GM21717 (cell line): ENCODE measurements around the gene FAT1.

Source experiments
- ATAC-seq: cut with Tn5 transposase; IDR thresholded peaks from one replicate; pipeline ENCODE4 v1.9.1; 2021; ENCODE audit warnings: mild to moderate bottlenecking, moderate library complexity; ENCODE audit not compliant: unreplicated experiment

The FAT1 gene

GRCh38 chr4:186724864-186725468 is 1.3 kb upstream of the FAT1 start:
- ATAC-seq, result no peak

GRCh38 chr4:186724058-186724863 is 605 bp upstream of the FAT1 start:
- no peak for ATAC-seq

GRCh38 chr4:186722796-186723291 is 812 bp downstream of the FAT1 start:
- ATAC-seq, result no peak

GRCh38 chr4:186719925-186720694 is 3.5 kb downstream of the FAT1 start:
- no peak for ATAC-seq

- ATAC-seq, result no peak
These were observed 6.1 kb downstream of the FAT1 start for GRCh38 chr4:186717556-186717955.

- no peak for ATAC-seq
These were observed 8.6 kb downstream of the FAT1 start for GRCh38 chr4:186715077-186715476.

GRCh38 chr4:186714006-186714675 is 9.5 kb downstream of the FAT1 start:
- ATAC-seq, result no peak

GRCh38 chr4:186712690-186713089 is 11.0 kb downstream of the FAT1 start:
- no peak for ATAC-seq

- no peak for ATAC-seq
These were observed 13.0 kb downstream of the FAT1 start for GRCh38 chr4:186710521-186711119.

GRCh38 chr4:186709517-186709916 is 14.1 kb downstream of the FAT1 start:
- ATAC-seq, result no peak

- no peak for ATAC-seq
These were observed 15.1 kb downstream of the FAT1 start for GRCh38 chr4:186708554-186708953.

- ATAC-seq, result no peak
These were observed 15.7 kb downstream of the FAT1 start for GRCh38 chr4:186707996-186708395.

- no peak for ATAC-seq
These were observed 16.1 kb downstream of the FAT1 start for GRCh38 chr4:186707574-186707973.

- ATAC-seq, result no peak
These were observed 19.6 kb downstream of the FAT1 start for GRCh38 chr4:186704057-186704456.

GRCh38 chr4:186703510-186703909 is 20.1 kb downstream of the FAT1 start:
- no peak for ATAC-seq

GRCh38 chr4:186702940-186703339 is 20.7 kb downstream of the FAT1 start:
- no peak for ATAC-seq

- ATAC-seq, result no peak
These were observed 21.4 kb downstream of the FAT1 start for GRCh38 chr4:186702297-186702696.

- no peak for ATAC-seq
These were observed 21.9 kb downstream of the FAT1 start for GRCh38 chr4:186701788-186702187.

GRCh38 chr4:186701273-186701672 is 22.4 kb downstream of the FAT1 start:
- no peak for ATAC-seq

- no peak for ATAC-seq
These were observed 22.9 kb downstream of the FAT1 start for GRCh38 chr4:186700746-186701145.
